GM18499 (cell line): Measurements from ENCODE around the gene DHX58.
A peak's percentile ranks its signal among the peaks of the same experiment; 100 is the strongest.

ENCODE experiments used
- ATAC-seq: cut with Tn5 transposase; IDR thresholded peaks from one replicate; pipeline ENCODE4 v1.9.1; 2021; ENCODE audit warnings: moderate number of reproducible peaks; ENCODE audit not compliant: insufficient read depth, unreplicated experiment

DHX58 gene

DNA sequence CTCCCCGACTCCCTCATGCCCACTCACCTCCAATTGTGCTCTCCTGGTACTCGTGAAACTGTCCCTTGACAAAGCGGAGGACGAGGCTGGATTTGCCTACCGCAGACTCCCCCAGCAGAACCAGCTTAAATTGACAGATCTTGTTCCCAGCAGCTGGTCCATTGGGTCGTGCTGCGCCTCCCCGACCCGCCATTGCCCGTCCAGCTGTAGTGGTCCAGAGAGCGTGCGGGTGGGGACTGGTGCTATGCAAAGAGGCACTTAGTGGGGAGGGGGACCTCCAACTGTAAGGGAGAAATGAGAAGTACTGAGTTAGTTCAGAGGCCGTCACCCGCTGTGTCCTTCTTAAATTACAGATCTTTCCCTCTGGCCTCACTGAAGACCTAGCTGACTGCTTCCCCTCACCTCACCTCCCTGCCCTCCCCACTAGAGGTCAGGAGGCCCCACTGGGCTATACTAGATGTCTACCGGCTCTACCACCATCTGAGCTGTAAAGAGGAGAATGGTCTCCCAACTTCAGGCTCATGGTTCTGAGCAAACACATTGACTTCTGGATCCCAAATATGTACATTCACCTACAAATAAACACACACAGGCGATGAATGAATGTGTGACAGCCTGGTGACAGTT, 17.9 kb upstream of the DHX58 start:
- ATAC-seq = no peak

DNA sequence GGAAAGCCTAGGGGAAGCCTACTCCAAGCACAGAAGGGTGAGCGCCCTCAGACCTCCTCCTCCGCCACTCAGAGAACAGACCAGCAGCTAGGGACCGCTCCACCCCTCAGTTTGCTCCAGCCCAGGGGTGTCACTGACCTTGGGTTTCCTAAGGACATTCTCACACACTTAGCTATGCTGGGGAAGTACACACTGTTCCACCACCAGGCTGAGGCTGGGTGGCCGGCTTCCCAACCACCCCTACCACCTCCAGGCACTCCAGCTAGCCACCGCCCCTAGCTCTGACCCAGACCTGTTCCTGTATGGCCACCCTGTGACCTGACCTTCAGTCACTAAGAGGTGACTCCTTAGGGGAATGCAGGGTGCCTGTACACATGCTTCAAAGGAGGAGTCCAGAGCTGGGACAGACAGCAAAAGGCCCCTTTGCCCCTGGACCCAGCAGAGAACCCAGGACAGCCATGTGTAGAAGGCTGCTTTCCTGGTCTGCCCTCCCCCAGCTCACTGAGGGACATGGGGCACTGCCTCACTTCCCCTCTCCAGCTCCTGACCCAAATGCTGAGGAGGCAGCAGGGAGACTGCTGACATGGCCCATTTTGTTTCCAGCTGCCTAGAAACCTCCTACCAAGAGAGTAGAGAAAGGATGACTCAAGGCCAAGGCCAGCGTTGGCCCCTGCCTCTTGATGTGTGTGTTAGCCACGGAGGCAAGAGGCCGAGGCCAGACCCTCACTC, 16.8 kb upstream of the DHX58 start:
- no peak for ATAC-seq

GRCh38 chr17:42127414-42127813, 14.9 kb upstream of the DHX58 start:
- no peak for ATAC-seq

- no peak for ATAC-seq
Measured at GRCh38 chr17:42126836-42127235, 14.3 kb upstream of the DHX58 start.

GRCh38 chr17:42125565-42125964, 13.1 kb upstream of the DHX58 start:
- ATAC-seq = no peak

DNA sequence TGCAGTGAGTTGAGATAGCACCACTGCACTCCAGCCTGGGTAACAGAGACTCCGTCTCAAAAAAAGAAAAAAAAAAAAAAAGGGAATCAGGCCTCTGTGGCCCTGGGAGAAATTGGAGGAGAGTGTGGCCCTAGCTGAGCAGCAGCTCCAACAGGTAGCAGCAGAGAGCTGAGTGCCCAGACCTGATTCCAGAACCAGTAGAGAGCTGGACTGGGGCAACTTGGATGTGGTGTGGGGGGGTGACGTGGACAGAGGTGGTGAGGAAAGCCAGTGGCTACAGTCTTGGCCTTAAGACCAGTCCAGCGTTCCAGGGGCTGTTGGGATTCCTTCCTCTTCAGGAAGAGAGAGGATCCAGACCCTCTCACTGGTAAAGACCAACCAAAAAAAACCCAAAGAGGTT, 11.7 kb upstream of the DHX58 start:
- no peak for ATAC-seq

DNA sequence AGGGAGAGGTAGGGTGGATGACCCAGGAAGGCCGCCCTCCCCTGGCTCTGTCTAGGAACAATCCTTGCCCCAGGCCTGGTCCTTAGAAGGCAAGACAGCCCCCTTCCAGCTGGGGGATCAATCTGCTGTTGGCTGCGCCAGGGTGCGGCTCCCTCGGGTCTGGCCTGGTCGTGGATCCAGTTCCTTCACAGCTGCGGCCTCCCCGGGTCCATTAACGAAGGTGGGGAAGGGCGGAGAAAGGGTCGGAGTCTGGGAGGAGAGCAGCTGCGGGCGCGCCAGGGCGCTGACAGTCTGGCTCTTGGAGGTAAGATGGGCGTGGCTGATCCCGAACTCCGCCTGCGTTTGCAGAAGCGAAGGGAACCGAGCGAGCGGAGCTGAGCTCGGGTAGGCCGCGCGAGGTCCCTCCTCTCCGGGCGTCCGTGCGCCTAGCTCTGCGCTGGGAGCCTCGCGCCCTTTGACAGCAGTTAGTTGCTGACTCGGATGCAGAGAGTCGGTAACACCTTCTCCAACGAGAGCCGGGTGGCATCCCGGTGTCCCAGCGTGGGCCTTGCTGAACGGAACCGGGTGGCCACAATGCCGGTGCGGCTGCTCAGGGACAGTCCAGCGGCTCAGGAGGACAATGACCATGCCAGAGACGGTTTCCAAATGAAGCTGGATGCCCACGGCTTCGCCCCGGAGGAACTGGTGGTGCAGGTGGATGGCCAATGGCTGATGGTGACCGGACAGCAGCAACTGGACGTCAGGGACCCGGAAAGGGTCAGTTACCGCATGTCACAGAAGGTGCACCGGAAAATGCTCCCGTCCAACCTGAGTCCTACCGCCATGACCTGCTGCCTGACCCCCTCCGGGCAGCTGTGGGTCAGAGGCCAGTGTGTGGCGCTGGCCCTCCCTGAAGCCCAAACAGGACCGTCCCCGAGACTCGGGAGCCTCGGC, 10.1 kb upstream of the DHX58 start, which contains the start of gene HSPB9:
HSPB9 (plus strand) TSS at position 434 of the 933 bp plus-strand sequence; CDS start at position 481, 47 bp downstream.
- no peak for ATAC-seq

DNA sequence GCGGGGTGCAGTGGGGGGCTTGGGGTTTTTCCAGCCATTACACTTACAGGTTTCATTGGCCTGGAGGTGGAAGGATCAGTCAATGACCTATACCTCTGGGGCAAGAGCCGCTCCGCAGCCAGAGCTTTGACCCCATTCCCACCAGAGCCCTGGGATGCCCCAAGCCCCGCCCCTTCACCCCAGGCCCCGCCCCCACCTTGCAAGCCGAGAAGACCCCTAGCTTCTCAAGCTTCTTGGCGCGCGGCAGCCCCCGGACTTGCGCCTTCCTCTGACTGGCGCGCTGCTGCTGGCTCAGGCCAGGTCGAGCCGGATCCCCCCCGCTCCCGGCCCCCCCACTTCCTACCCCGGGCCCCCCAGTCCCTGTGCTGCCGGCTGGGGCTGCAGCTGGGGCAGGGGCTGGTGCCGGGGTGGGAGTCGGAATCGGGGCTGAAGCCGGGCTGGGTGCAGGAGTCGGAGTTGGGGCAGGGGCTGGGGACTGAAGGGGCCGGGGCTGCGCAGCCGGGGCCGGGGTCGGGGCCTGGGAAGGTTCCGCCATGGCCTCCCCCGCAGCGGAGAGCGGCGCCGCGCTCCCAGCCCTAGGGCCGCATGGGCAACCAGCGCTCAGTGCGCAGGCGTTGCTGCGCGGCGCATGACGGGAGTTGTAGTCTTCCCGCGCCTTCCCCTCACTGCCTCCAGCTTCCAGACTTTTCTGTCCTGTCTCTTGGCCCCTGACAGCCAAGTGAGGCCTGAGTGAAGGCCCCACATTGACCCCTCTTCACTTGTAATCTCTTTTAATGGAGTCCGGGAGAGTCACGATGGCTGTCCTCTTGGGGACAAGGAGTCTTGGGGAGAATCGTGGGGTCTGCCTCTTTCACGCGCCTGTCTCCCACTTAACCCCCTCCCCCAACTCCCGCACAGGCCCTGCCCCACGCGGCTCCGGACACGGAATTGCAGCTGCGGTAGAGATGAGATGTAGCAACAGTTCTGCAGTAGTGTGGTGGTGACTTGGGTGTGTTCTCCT, 8.6 kb upstream of the DHX58 start, which contains the start of gene KAT2A:
KAT2A (minus strand) TSS at position 598 of the 1,000 bp plus-strand sequence; CDS start at position 535, 63 bp downstream.
- no peak for ATAC-seq

- no peak for ATAC-seq
Measured at GRCh38 chr17:42120161-42120769, 7.8 kb upstream of the DHX58 start.

DNA sequence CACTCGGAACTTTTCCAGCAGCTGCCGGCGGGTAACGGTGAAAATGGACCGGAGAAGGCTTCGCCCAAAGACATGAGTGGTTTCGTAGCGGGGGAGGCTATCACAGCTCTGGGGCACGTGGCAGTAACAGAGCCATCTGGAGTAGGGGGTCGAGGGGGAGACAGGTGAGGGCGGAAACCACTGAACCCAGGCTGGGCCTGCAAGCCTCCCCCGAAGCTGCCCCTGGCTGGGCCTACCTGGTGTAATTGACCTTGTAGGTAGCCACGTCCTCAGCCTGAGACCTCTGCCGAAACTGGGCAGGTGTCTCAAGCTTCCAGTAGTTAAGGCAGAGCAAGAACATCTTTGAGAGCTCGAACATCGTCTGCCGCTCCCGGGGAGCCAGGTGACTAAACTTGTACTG, 6.8 kb upstream of the DHX58 start:
- no peak for ATAC-seq

- ATAC-seq = no peak
Measured at GRCh38 chr17:42118545-42118944, 6.0 kb upstream of the DHX58 start.

- ATAC-seq = no peak
Measured at GRCh38 chr17:42118126-42118510, 5.6 kb upstream of the DHX58 start.

DNA sequence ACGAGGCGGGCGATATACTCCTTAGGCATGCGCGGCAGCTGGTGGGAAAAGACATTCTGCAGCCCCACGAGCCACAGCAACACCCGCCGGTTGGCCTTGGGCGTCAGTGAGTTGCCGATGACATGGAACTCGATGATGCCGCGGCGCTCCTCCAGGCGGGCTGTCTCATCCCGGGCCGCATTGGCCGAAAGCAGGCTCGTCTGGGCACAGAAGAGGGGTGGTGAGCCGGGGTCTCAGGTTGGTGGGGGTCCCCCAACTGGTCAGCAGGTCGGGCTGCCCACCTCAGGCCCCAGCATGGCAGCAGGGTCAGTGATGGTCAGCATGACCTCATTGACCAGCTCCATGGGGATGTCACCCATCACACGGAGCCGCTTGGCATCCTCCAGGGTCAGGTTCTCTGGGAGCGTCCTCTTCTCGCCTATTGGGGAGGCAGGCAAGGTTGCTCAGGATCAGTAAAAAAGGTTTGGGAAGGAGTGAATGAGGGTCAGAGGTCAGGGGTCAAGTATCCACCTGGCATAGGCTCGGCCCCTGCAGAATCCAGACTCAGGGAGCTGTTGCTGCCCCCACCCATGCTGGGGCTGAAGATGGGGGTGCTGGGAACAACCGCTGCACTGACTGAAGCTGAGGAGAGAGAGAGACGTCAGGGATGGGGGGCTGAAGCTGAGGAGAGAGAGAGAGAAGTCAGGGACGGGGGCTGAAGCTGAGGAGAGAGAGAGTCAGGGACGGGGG, 5.0 kb upstream of the DHX58 start:
- ATAC-seq = no peak

DNA sequence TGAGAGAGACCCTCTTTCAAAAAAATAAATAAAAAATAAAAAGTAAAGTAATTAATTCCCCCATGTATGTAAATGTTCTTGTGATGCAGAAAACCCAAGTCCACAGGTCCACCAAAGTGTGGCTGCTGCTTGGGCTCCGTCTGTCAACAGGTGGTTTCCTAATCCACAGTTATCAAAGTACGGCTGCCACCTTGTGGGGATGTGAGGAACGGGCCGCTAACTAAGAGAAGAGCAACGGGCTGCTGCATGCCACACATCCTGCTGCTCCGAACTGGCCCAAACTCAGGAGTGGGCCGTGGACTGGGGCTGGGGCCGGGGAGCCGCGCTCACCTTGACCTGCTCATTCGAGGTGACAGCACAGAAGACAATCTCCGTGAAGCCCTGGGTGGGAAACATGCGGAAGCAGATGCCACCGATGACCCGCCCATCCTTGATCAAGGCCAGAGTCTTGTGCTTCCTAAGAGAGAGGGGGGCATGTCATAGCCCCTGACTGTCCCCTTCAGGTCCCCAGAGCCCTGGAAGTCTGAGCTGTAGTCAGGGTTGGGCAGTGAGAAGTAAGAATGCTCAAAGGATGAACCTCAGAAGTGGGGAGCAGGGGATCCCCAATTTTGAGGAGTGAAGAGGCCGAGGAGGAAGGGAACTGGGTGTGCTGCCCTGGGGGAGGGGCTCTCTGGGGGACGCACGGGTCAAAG, 4.3 kb upstream of the DHX58 start:
- no peak for ATAC-seq

DNA sequence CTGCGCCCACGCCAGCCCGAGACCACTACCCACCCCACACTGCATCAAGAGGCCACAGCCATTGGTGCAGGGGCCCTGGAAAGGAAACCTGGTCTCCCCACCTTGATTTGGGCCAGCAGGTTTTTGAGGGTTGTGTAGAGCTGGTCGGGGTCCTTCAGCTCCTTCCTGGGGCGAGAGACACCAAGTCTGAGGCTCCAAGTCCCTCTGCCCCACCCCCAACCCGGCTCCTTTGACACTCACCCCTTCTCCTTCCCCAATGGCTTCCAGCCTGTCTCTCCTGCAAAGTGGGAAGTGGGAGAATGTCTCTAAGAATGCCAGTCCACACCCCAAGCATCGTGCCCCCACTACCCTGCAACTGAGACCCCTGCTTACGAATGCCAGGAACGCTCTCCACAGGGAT, 1.6 kb upstream of the DHX58 start:
- ATAC-seq = no peak

- no peak for ATAC-seq
Measured at GRCh38 chr17:42113293-42114069, 967 bp upstream of the DHX58 start.

- peak; percentile 3 for ATAC-seq
Measured at GRCh38 chr17:42111871-42112551, 503 bp downstream of the DHX58 start.
